HG03469 (cell line): ENCODE results near the gene CKLF.

Experiments used
- ATAC-seq: cut with Tn5 transposase; IDR thresholded peaks from one replicate; pipeline ENCODE4 v1.9.1; 2021; ENCODE audit warnings: mild to moderate bottlenecking, moderate library complexity, moderate number of reproducible peaks; ENCODE audit not compliant: unreplicated experiment

Gene CKLF

GRCh38 chr16:66614161-66614802 lies 61.9 kb downstream of the CKLF start:
- no peak for ATAC-seq
